Measurements from ENCODE around the gene FOXO1. TPM values are rescaled to one million over a fixed set of nuclear protein-coding genes. Genes with fewer than 3 reads are reported as not detected.

FOXO1 gene
- total RNA-seq, 4 donors from 2014 or later = 153 to 194 (median 176) TPM

DNA sequence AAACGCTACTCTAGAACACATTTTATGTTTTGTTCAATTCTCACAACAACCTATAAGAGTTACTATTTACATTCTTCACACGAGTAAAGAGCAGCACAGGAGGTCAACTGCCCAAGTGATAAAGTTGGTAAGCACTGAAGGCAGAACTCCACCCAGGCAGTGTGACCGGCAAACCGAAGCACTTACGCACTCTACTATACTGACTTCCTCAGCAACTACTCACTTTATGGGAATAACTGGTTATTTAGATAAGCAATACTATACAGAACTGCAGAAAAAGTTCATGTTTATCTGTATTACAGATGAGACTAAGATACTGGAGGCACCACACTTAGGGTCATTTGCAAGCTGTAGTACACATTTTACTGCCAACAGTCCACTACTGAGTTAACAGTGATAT is 28.8 kb downstream of the FOXO1 start:
- Histone ChIP-seq H3K27ac (peak overlapping the region in 1 of 4 donors; percentile 47), H3K36me3 (peaks cover 0 to under 1% (median 0%) of the 10 kb centered on the region in 3 donors), H3K27me3 (no peaks in the 10 kb centered on the region), H3K9me3 (no peaks in the 10 kb centered on the region), H3K4me3 (no peak overlapping the region), H3K4me1 (peaks cover 0 to 96% (median 31%) of the 10 kb centered on the region in 4 donors)
- TF ChIP-seq, protein P1, sequence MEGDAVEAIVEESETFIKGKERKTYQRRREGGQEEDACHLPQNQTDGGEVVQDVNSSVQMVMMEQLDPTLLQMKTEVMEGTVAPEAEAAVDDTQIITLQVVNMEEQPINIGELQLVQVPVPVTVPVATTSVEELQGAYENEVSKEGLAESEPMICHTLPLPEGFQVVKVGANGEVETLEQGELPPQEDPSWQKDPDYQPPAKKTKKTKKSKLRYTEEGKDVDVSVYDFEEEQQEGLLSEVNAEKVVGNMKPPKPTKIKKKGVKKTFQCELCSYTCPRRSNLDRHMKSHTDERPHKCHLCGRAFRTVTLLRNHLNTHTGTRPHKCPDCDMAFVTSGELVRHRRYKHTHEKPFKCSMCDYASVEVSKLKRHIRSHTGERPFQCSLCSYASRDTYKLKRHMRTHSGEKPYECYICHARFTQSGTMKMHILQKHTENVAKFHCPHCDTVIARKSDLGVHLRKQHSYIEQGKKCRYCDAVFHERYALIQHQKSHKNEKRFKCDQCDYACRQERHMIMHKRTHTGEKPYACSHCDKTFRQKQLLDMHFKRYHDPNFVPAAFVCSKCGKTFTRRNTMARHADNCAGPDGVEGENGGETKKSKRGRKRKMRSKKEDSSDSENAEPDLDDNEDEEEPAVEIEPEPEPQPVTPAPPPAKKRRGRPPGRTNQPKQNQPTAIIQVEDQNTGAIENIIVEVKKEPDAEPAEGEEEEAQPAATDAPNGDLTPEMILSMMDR (IDR thresholded peaks at IDR 0.05) = no peak
- DNase-seq (ENCODE audit: low spot score in 2 of 2) = no peak
- WGBS, 2 donors = 23 to 29% methylated on average over 5 of the region's 5 CpGs

DNA sequence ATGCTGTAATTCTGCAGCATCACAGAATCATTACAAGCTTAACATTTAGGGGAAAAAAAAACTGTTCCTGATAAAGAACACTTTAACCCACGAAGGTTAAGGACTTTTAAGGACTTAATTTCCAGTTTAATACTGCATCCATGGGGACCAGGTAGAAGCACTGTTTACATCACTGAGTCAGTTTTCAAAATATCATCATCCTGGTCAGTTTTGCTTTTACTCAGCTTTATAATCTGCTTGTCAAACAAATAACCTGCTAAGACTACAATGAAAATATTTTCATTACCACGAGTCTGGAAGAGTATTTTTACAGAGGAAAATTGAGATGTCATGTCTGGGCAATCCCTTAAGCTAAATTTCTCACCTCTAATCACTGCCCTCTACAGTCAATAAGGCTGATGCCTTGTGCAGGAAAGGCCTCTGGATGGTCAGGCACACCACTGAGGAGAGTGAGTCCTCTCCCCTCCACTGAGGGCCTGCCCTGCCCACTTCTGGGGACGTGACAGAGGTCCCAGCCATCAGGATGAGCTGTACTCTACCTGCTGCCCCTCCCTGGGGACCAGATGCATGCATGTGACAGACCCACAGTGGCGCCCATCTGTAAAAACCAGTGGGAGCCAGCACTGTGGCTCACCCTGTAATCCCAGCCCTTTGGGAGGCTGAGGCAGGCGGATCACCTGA is 31.0 kb downstream of the FOXO1 start:
- WGBS, 2 donors = 55 to 69% methylated on average over 4 to 5 of the region's 5 CpGs
- no peak for DNase-seq (ENCODE audit: low spot score in 2 of 2)
- TF ChIP-seq EP300 (IDR thresholded peaks at IDR 0.05) (no peak), POLR2A (IDR thresholded peaks at IDR 0.05) (no peak)
- TF ChIP-seq, protein P1 (IDR thresholded peaks at IDR 0.05) = no peak
- Histone ChIP-seq H3K27me3 (no peaks in the 10 kb centered on the region), H3K27ac (no peak overlapping the region), H3K4me1 (peaks cover 0 to 82% (median 34%) of the 10 kb centered on the region in 4 donors), H3K9me3 (no peaks in the 10 kb centered on the region), H3K4me3 (no peak overlapping the region), H3K36me3 (peaks cover 0 to 7% (median 0%) of the 10 kb centered on the region in 3 donors)

DNA sequence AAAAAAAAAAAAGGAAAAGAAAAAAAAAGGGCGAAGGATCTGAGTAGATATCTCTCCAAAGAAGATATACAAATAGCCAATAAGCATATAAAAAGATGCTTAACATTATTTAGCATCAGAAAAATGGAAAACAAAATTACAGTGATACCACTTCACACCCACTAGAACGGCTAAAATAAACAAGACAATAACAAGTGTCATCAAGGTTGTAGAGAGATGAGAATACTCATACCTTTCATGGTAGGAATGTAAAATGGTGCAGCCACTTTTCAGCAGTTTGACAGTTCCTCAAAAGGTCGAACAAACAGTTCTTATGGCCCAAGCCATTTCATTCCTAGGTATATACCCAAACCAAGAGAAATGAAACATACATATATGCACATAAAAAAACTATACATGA is 33.5 kb downstream of the FOXO1 start:
- H3K4me1 ChIP-seq = peaks cover 0 to 76% (median 19%) of the 10 kb centered on the region in 4 donors
- no peak overlapping the region for H3K4me3 ChIP-seq
- no peak overlapping the region for H3K27ac ChIP-seq
- TF ChIP-seq EP300 (IDR thresholded peaks at IDR 0.05) (no peak), POLR2A (IDR thresholded peaks at IDR 0.05) (no peak)
- TF ChIP-seq, protein P1 (IDR thresholded peaks at IDR 0.05) = no peak
- H3K27me3 ChIP-seq = no peaks in the 10 kb centered on the region
- H3K36me3 ChIP-seq = peaks cover 0 to 7% (median 0%) of the 10 kb centered on the region in 3 donors
- no peaks in the 10 kb centered on the region for H3K9me3 ChIP-seq
- WGBS, 2 donors = 95% methylated on average over 3 of the region's 3 CpGs
- no peak for DNase-seq (ENCODE audit: low spot score in 2 of 2)

DNA sequence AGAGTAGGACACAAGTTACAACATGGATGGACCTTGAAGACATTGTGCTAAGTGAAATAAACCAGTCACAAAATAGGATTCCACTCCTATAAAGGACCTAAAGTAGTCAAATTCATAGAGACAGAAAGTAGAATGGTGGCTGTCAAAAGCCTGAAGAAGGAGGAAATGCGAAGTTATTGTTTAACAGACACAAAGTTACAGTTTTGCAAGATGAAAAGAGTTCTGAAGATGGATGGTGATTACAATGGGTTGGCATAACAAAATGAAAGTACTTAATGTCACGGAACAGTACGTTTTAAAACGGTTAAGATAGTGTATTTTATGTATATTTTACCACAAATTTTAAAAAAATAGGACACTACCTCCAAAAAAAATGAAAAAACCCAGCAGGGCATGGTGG is 34.8 kb downstream of the FOXO1 start:
- Histone ChIP-seq H3K9me3 (no peaks in the 10 kb centered on the region), H3K4me1 (peaks cover 0 to 73% (median 21%) of the 10 kb centered on the region in 4 donors), H3K27ac (peak overlapping the region in 1 of 4 donors; percentile 11), H3K27me3 (no peaks in the 10 kb centered on the region), H3K4me3 (no peak overlapping the region), H3K36me3 (peaks cover 0 to 14% (median 0%) of the 10 kb centered on the region in 3 donors)
- 89 to 98% methylated on average over 4 of the region's 4 CpGs for WGBS, 2 donors
- DNase-seq (ENCODE audit: low spot score in 2 of 2) = no peak
- TF ChIP-seq, protein P1 (IDR thresholded peaks at IDR 0.05) = no peak
- TF ChIP-seq EP300 (IDR thresholded peaks at IDR 0.05) = no peak
- no peak for TF ChIP-seq POLR2A (IDR thresholded peaks at IDR 0.05)

DNA sequence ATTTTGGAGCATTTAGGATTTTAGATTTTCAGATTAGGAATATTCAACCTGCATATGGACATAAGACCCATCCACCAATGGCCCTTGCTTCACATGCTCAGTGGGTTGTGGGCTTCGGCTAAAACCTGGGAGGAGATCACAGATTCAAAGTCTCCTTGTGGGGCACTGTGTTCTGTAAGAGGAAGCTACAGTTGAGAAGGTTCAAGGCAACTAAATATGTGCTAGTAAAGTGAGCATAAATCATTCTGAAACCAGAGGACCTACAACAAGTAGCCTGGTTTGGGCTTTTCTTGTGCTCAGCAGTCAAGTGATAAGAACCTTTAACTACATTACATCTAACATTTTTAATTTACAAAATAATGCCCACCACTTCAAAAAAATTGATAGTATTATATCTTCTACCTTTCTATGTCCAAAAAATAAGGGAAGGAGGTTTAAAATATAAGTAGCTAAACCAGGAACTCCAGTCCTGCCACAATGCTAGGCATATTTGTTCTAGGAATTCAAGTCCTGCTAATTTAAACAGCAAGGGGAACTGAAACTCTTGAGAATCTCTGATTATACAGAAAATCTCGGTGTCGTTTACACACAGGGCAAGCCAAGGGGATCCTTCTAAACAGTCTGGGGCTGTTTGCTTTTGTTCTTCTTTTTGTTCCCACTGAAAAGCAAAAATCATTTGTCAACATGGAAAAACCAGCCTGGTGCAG is 36.6 kb downstream of the FOXO1 start:
- TF ChIP-seq POLR2A (IDR thresholded peaks at IDR 0.05) (no peak), EP300 (IDR thresholded peaks at IDR 0.05) (no peak)
- TF ChIP-seq, protein P1 (IDR thresholded peaks at IDR 0.05) = no peak

More for the DNA sequence above, 36.6 kb downstream of the FOXO1 start:
- peaks cover 0 to 73% (median 31%) of the 10 kb centered on the region in 4 donors for H3K4me1 ChIP-seq
- H3K27me3 ChIP-seq = no peaks in the 10 kb centered on the region
- H3K36me3 ChIP-seq = peaks cover 0 to 14% (median 0%) of the 10 kb centered on the region in 3 donors
- no peak for DNase-seq (ENCODE audit: low spot score in 2 of 2)
- WGBS, 2 donors = 67 to 82% methylated on average over 3 of the region's 3 CpGs
- no peak overlapping the region for H3K4me3 ChIP-seq
- no peaks in the 10 kb centered on the region for H3K9me3 ChIP-seq
- no peak overlapping the region for H3K27ac ChIP-seq
